ENCODE measurements around the gene SPACA7.

SPACA7 gene

DNA sequence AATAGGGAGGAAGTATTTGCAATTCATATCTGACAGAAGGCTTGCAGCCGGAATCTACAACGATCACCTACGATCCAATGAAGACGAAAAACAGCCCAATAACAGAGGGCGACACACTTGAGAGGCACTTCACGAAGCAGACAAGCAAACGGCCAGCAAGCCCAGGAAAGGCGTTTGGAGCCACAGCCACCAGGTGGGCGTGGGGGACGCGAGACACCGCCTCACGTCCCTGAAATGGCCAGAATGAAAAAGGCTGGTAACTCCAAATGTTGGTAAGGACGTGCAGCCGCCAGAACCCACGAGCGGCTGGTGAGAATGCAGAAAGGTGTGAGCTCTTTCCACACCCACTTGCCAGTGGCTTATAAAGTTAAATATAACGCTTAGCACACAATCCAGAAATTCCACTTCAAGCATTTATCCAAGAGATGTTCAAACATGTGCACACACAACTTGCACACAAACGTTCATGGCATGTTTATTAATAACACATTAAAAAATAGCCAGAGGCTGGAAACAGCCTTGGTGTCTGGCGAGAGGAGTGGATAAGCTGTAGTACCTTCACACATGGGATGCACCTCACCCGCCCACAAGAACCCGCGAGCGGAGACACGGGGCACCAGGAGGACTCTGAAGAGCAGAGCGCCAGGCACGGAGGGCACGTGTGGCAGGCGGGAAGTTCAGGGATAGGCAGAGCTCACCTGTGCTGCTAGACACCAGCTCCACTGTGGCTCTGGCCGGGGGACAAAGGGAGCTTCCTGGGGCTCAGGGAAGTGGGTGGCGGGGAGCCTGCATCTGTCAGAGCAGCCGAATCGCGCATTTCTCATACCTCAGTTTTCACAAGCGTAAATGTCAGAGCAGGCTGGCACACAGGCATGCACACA lies 89.3 kb downstream of the SPACA7 start:
- DNase-seq (ENCODE audit: low read depth in 2 of 2) = no peak

DNA sequence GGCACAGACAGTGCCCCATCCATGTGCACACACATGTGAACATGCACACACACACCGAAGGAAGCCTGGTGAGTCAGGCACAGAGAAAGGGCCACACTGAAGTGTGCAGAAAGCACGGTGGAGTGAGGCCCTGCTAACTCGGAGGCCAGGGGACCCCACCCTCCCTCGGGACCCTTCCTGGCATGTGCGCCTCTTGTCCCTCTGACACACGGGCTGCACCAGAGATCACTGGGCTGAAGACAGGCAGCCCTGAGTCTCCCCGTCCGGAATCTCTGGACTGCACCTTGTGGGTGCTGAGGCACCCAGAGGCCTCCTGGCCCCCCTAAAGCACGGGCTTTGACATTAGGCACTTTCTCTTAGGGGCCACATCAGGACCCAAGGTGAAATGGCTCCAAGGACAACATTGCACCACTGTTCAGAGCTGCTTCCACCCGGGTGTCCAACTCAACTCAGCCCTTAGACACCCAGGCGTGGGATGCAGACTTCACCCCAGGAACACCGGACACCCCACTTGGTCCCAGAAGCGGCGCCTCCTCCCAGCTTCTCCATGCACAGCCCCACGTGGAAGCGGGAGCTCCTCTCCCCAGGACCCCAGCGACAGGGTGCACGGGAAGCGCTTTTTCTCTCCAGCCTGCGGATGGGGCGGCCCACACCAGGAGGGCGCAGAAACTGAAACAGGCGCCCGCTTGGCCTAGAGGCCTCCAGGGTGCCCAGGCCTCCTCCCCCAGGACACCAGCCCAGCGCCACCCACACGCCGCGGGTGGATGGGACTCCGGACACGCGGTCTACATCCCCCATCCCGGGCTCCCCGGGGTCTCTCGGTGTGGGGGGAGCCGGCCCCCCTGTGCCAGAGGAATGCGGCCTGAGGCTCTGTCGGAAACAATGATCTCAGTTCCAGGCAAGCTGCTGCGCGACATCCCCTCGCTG lies 90.2 kb downstream of the SPACA7 start:
- no peak for DNase-seq (ENCODE audit: low read depth in 2 of 2)

DNA sequence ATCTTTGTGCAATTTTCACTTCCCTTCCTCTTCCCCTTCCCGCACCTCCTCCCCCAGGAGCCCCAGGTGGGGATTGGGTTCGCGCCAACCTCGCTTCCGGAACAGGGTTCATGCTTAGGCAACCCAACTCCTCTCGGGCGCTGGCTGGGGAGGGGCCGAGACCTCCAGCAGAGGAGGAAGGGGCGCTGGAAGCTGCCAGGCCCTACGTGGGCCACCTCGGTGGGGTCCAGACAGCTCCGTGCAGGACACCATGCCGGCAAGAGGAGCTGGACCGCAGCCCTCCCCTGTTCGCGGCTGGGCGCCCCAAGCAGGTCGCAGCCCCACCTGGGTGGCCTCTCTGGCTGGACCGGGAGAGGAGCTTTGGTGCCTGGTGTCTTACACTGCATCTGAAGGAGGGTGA lies 91.1 kb downstream of the SPACA7 start:
- no peak for DNase-seq (ENCODE audit: low read depth in 2 of 2)

- no peak for DNase-seq (ENCODE audit: low read depth in 2 of 2)
These were observed 91.9 kb downstream of the SPACA7 start for GRCh38 chr13:112468069-112468468.

GRCh38 chr13:112469071-112469745 lies 93.1 kb downstream of the SPACA7 start:
- no peak for DNase-seq (ENCODE audit: low read depth in 2 of 2)

GRCh38 chr13:112473818-112474217 lies 97.7 kb downstream of the SPACA7 start:
- no peak for DNase-seq (ENCODE audit: low read depth in 2 of 2)

DNA sequence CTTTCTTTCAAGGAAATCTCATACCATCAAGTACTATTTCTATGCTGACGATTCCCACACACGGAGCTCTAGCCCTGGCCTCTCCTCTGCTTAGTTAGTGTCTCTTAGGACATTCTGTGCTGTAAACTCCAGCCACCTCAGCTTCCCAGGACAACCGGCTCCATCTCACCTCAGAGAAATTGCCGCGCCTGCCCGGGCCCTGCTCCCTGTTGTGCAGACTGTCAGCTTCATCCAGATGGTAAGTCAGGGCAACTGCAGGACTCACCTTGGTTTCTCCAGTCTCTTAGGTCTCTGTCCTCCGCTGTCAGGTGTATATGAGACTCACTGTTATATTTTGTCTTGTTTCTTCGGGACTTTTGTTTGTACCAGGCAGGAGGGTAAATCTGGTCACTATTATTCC lies 98.7 kb downstream of the SPACA7 start:
- DNase-seq (ENCODE audit: low read depth in 2 of 2) = no peak

GRCh38 chr13:112475889-112476288 lies 99.7 kb downstream of the SPACA7 start:
- no peak for DNase-seq (ENCODE audit: low read depth in 2 of 2)

- no peak for DNase-seq (ENCODE audit: low read depth in 2 of 2)
These were observed 101.0 kb downstream of the SPACA7 start for GRCh38 chr13:112477070-112477619.

- no peak for DNase-seq (ENCODE audit: low read depth in 2 of 2)
These were observed 103.2 kb downstream of the SPACA7 start for GRCh38 chr13:112479389-112479788.

DNA sequence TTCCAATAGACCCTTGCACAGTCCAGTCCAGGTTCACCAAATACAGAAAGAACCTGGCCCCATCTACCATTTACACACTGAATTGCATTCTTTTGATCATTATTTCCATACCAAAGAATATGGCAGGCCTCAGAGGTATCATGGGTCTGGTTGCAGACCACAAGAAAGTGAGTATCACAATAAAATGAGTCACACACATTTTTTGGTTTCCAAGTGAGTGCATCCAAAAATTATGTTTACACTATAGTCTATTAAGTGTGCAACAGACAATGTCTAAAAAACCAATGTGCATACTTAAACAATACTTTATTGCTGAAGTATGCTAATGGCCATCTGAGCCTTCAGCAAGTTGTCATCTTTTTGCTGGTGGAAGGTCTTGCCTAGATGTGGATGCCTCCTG lies 105.3 kb downstream of the SPACA7 start:
- DNase-seq (ENCODE audit: low read depth in 2 of 2) = no peak

DNA sequence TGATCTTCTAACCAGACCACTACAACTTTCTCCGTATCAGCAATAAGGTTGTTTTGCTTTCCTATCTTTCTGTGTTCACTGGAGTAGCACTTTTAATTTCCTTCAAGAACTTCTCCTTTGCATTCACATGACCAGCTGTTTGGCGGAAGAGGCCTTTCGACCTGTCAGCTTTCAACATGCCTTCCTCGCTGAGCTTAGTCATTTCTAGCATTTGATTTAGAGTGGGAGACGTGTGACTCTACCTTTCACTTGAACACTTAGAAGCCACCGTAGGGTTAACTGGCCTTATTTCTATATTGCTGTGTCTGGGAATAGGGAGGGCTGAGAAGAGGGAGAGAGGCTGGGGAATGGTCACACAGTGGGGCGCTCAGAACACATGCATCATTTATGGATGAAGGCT lies 107.1 kb downstream of the SPACA7 start:
- no peak for DNase-seq (ENCODE audit: low read depth in 2 of 2)
